ENCODE data around the gene ZNF860.
"Not testable (repeated sequence)": the region's sequence is repeated elsewhere in the genome, so short reads cannot be mapped to it uniquely, and the experiment has no call there.

Gene ZNF860

GRCh38 chr3:31995026-31995425 is 13.5 kb downstream of the ZNF860 start:
- not testable (repeated sequence) for DNase-seq (ENCODE audit: low read depth in 2 of 3, low spot score in 2 of 3)

GRCh38 chr3:31996195-31996594 is 14.6 kb downstream of the ZNF860 start:
- DNase-seq (ENCODE audit: low read depth in 2 of 3, low spot score in 2 of 3) = no peak

GRCh38 chr3:31997500-31997899 is 15.9 kb downstream of the ZNF860 start:
- no peak for DNase-seq (ENCODE audit: low read depth in 2 of 3, low spot score in 2 of 3)

- DNase-seq (ENCODE audit: low read depth in 2 of 3, low spot score in 2 of 3) = no peak
Observed at GRCh38 chr3:31999907-32000439, 18.4 kb downstream of the ZNF860 start.

- no peak for DNase-seq (ENCODE audit: low read depth in 2 of 3, low spot score in 2 of 3)
Observed at GRCh38 chr3:32000877-32001276, 19.3 kb downstream of the ZNF860 start.

GRCh38 chr3:32002561-32003368 is 21.2 kb downstream of the ZNF860 start:
- no peak for DNase-seq (ENCODE audit: low read depth in 2 of 3, low spot score in 2 of 3)

GRCh38 chr3:32003380-32003779 is 21.8 kb downstream of the ZNF860 start:
- no peak for DNase-seq (ENCODE audit: low read depth in 2 of 3, low spot score in 2 of 3)

GRCh38 chr3:32004113-32004765 is 22.7 kb downstream of the ZNF860 start:
- no peak for DNase-seq (ENCODE audit: low read depth in 2 of 3, low spot score in 2 of 3)

GRCh38 chr3:32009101-32009500 is 27.6 kb downstream of the ZNF860 start:
- no peak for DNase-seq (ENCODE audit: low read depth in 2 of 3, low spot score in 2 of 3)

GRCh38 chr3:32009957-32010356 is 28.4 kb downstream of the ZNF860 start:
- DNase-seq (ENCODE audit: low read depth in 2 of 3, low spot score in 2 of 3) = no peak

GRCh38 chr3:32010699-32011098 is 29.1 kb downstream of the ZNF860 start:
- DNase-seq (ENCODE audit: low read depth in 2 of 3, low spot score in 2 of 3) = not testable (repeated sequence)

GRCh38 chr3:32015638-32016037 is 34.1 kb downstream of the ZNF860 start:
- not testable (repeated sequence) for DNase-seq (ENCODE audit: low read depth in 2 of 3, low spot score in 2 of 3)

GRCh38 chr3:32017286-32017685 is 35.7 kb downstream of the ZNF860 start:
- no peak for DNase-seq (ENCODE audit: low read depth in 2 of 3, low spot score in 2 of 3)

- DNase-seq (ENCODE audit: low read depth in 2 of 3, low spot score in 2 of 3) = no peak
Observed at GRCh38 chr3:32018757-32019564, 37.4 kb downstream of the ZNF860 start.

GRCh38 chr3:32021155-32021554 is 39.6 kb downstream of the ZNF860 start:
- no peak for DNase-seq (ENCODE audit: low read depth in 2 of 3, low spot score in 2 of 3)

GRCh38 chr3:32021748-32022147 is 40.2 kb downstream of the ZNF860 start:
- no peak for DNase-seq (ENCODE audit: low read depth in 2 of 3, low spot score in 2 of 3)

- no peak for DNase-seq (ENCODE audit: low read depth in 2 of 3, low spot score in 2 of 3)
Observed at GRCh38 chr3:32022947-32023346, 41.4 kb downstream of the ZNF860 start.

- no peak for DNase-seq (ENCODE audit: low read depth in 2 of 3, low spot score in 2 of 3)
Observed at GRCh38 chr3:32026593-32026992, 45.0 kb downstream of the ZNF860 start.

- no peak for DNase-seq (ENCODE audit: low read depth in 2 of 3, low spot score in 2 of 3)
Observed at GRCh38 chr3:32037932-32038267, 56.4 kb downstream of the ZNF860 start.

- no peak for DNase-seq (ENCODE audit: low read depth in 2 of 3, low spot score in 2 of 3)
Observed at GRCh38 chr3:32041316-32041715, 59.8 kb downstream of the ZNF860 start.

Data from activated CD8-positive, alpha-beta memory T cell treated with anti-CD3 and anti-CD28 coated beads for 48 hours (primary cell).